ENCODE measurements around the gene ZFYVE16. TPM values are rescaled to one million over a fixed set of nuclear protein-coding genes. Genes with fewer than 3 reads are reported as not detected.

Gene ZFYVE16
- total and polyA plus RNA-seq, 2 experiments from 2014 or later, result 15.8 to 19.0 TPM

DNA sequence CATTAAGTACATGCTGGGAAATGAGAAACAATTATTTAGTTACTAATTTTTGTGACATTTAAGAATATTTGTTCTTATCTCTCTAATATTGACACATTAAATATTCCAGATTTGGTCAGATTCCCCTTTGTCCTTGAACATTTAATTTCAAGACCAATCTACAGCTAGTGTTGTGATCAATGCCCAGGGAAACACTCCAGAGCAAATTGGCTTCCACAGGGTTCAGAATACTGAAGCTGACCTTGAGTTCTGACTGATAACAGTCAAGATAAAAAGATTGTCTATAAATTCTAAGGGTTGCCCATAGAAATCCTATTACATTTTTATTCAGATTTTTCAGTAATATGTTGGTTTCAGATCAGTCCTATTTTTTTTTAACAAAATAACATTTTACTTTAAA, 31.3 kb downstream of the ZFYVE16 start:
- no peaks in the 10 kb centered on the region for H3K27me3 ChIP-seq (replicated peaks; ENCODE audit: insufficient read depth)
- H3K27ac ChIP-seq, result no peak overlapping the region
- H3K9me3 ChIP-seq (ENCODE audit: low read depth), result no peaks in the 10 kb centered on the region
- H3K4me1 ChIP-seq (ENCODE audit: insufficient read depth), result no peaks in the 10 kb centered on the region
- no peaks in the 10 kb centered on the region for H3F3A ChIP-seq (ENCODE audit: insufficient read depth)
- H3K9me2 ChIP-seq (ENCODE audit: insufficient read depth), result no peaks in the 10 kb centered on the region
- DNase-seq, result no peak
- TF ChIP-seq EZH2 (IDR thresholded peaks at IDR 0.05; ENCODE audit: insufficient read depth, poor library complexity, severe bottlenecking), result no peak
- no peak for TF ChIP-seq EZH2phosphoT487 (IDR thresholded peaks at IDR 0.05; ENCODE audit: insufficient read depth, low read depth)
- peaks cover 43% of the 10 kb centered on the region for H3K36me3 ChIP-seq (ENCODE audit: low read depth)
- H3K9ac ChIP-seq, result no peak overlapping the region
- no peak overlapping the region for H2AFZ ChIP-seq
- H3K79me2 ChIP-seq (ENCODE audit: insufficient read depth), result peaks cover 19% of the 10 kb centered on the region; the same call in 1 of the 2 replicates
- no peak overlapping the region for H3K4me3 ChIP-seq
- no peaks in the 10 kb centered on the region for H4K20me1 ChIP-seq (ENCODE audit: insufficient read depth)
- in situ Hi-C loops (cut with MboI), result no loop called here
- H3K4me2 ChIP-seq (ENCODE audit: unreplicated experiment), result no peak overlapping the region

DNA sequence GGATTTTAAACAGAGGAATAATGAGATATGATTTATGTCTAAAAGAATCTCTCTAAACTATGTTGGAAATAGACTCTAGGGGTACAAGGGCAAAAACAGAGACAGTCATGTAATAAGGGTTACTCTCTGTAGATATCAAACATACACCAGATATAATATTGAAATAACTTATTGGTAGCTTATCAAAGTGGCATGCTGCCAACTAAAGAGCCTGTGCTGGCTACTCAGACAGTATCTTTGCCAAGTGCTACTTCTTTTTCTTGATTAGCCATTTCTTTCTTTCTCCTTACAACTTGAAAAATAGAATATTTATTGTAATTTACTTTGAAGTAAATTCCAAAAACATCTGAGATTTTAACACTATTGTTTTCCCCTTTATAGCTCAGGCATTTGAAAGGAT, 34.9 kb downstream of the ZFYVE16 start:
- DNase-seq, result no peak
- H3K9ac ChIP-seq, result no peak overlapping the region
- no peaks in the 10 kb centered on the region for H4K20me1 ChIP-seq (ENCODE audit: insufficient read depth)
- no peaks in the 10 kb centered on the region for H3F3A ChIP-seq (ENCODE audit: insufficient read depth)
- H3K4me3 ChIP-seq, result no peak overlapping the region
- peaks cover 10% of the 10 kb centered on the region; the same call in 1 of the 2 replicates for H3K79me2 ChIP-seq (ENCODE audit: insufficient read depth)
- H3K4me2 ChIP-seq (ENCODE audit: unreplicated experiment), result no peak overlapping the region
- H3K27me3 ChIP-seq (replicated peaks; ENCODE audit: insufficient read depth), result no peaks in the 10 kb centered on the region
- no peaks in the 10 kb centered on the region for H3K9me2 ChIP-seq (ENCODE audit: insufficient read depth)
- in situ Hi-C loops (cut with MboI), result no loop called here
- peaks cover 31% of the 10 kb centered on the region for H3K36me3 ChIP-seq (ENCODE audit: low read depth)
- H3K27ac ChIP-seq, result no peak overlapping the region
- no peak for TF ChIP-seq EZH2phosphoT487 (IDR thresholded peaks at IDR 0.05; ENCODE audit: insufficient read depth, low read depth)
- TF ChIP-seq EZH2 (IDR thresholded peaks at IDR 0.05; ENCODE audit: insufficient read depth, poor library complexity, severe bottlenecking), result no peak
- no peak overlapping the region for H2AFZ ChIP-seq
- no peaks in the 10 kb centered on the region for H3K9me3 ChIP-seq (ENCODE audit: low read depth)
- H3K4me1 ChIP-seq (ENCODE audit: insufficient read depth), result no peaks in the 10 kb centered on the region

DNA sequence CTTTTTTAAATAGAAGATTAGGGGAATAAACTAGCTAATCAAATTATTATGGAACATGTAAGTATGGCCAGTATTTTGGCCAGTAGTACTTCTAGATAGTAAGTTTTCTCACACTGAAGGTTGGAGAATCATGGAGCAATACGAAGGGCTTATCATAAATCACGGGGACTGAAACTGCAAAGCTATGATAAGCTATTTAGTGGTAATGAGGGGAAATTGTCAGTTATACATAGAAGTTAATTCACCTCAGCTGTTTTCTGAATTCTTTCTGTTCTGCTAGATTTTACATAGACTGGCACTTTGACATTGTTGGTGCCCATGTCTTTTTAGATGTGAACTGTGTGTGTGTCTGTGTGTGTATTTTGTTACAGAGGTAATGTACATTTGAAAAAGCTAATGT, 45.5 kb downstream of the ZFYVE16 start:
- Histone ChIP-seq H3K9me2 (ENCODE audit: insufficient read depth) (no peaks in the 10 kb centered on the region), H2AFZ (no peak overlapping the region), H4K20me1 (ENCODE audit: insufficient read depth) (no peaks in the 10 kb centered on the region), H3K4me1 (ENCODE audit: insufficient read depth) (no peaks in the 10 kb centered on the region), H3K4me2 (ENCODE audit: unreplicated experiment) (no peak overlapping the region), H3K79me2 (ENCODE audit: insufficient read depth) (no peaks in the 10 kb centered on the region), H3K9me3 (ENCODE audit: low read depth) (no peaks in the 10 kb centered on the region), H3K36me3 (ENCODE audit: low read depth) (peaks cover 51% of the 10 kb centered on the region), H3K27ac (no peak overlapping the region), H3F3A (ENCODE audit: insufficient read depth) (no peaks in the 10 kb centered on the region; the same call in 1 of the 2 replicates), H3K4me3 (no peak overlapping the region), H3K9ac (no peak overlapping the region), H3K27me3 (replicated peaks; ENCODE audit: insufficient read depth) (no peaks in the 10 kb centered on the region)
- DNase-seq, result no peak
- in situ Hi-C loops (cut with MboI), result no loop called here
- no peak for TF ChIP-seq EZH2phosphoT487 (IDR thresholded peaks at IDR 0.05; ENCODE audit: insufficient read depth, low read depth)
- no peak for TF ChIP-seq EZH2 (IDR thresholded peaks at IDR 0.05; ENCODE audit: insufficient read depth, poor library complexity, severe bottlenecking)
- 97 to 100% methylated on average over 2 of the region's 2 CpGs for WGBS, 2 experiments (ENCODE audit: low coverage in 1 of 2, low lambda C conversion rate in 2 of 2, missing lambda C conversion rate in 2 of 2)

DNA sequence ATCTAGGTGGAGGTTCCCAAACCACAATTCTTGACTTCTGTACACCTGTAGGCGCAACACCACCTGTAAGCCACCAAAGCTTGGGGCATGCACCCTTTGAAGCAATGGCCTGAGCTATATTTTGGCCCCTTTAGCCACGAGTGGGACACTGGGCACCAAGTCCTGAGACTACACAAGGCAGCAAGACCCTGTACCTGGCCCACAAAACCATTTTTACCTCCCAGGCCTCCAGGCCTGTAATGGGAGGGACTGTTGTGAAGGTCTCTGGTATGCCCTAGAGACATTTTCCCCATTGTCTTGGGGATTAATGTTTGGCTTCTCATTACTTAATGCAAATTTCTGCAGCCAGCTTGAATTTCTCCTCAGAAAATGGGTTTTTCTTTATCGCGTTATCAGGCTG, 55.4 kb downstream of the ZFYVE16 start:
- no peak overlapping the region for H3K9ac ChIP-seq
- DNase-seq, result no peak

More for the DNA sequence above, 55.4 kb downstream of the ZFYVE16 start:
- Histone ChIP-seq H4K20me1 (ENCODE audit: insufficient read depth) (no peaks in the 10 kb centered on the region), H3K79me2 (ENCODE audit: insufficient read depth) (no peaks in the 10 kb centered on the region), H3K27me3 (replicated peaks; ENCODE audit: insufficient read depth) (no peaks in the 10 kb centered on the region), H3K4me1 (ENCODE audit: insufficient read depth) (peaks cover 4% of the 10 kb centered on the region; the same call in 1 of the 2 replicates), H3F3A (ENCODE audit: insufficient read depth) (peaks cover 9% of the 10 kb centered on the region; the same call in 1 of the 2 replicates), H3K27ac (no peak overlapping the region), H3K9me2 (ENCODE audit: insufficient read depth) (no peaks in the 10 kb centered on the region), H3K36me3 (ENCODE audit: low read depth) (peaks cover 24% of the 10 kb centered on the region), H3K4me2 (ENCODE audit: unreplicated experiment) (no peak overlapping the region), H3K4me3 (no peak overlapping the region), H2AFZ (no peak overlapping the region), H3K9me3 (ENCODE audit: low read depth) (no peaks in the 10 kb centered on the region)
- WGBS, 2 experiments (ENCODE audit: low coverage in 1 of 2, low lambda C conversion rate in 2 of 2, missing lambda C conversion rate in 2 of 2), result 99 to 100% methylated on average over 4 of the region's 4 CpGs
- in situ Hi-C loops (cut with MboI), result no loop called here
- TF ChIP-seq EZH2 (IDR thresholded peaks at IDR 0.05; ENCODE audit: insufficient read depth, poor library complexity, severe bottlenecking), result no peak
- no peak for TF ChIP-seq EZH2phosphoT487 (IDR thresholded peaks at IDR 0.05; ENCODE audit: insufficient read depth, low read depth)
